Astrocyte of the spinal cord (primary cell): ENCODE data around the gene CABP1.

ENCODE experiments used
- DNase-seq: peaks from one replicate; pipeline ENCODE4 v3.0.0; 2011; ENCODE audit warnings: low read depth, low spot score
- H3K4me3 ChIP-seq: 2 replicates; pipeline ENCODE4 v1.5.1; 2011; ENCODE audit warnings: low read depth, mild to moderate bottlenecking, low read length, moderate library complexity
- in situ Hi-C: cut with HindIII; loops from 2 replicates; pipeline ENCODE4 v1.10.0; 2017; ENCODE audit warnings: low sequenced_read_pairs
- TF ChIP-seq, protein P1 (sequence below): IDR thresholded peaks from 2 replicates; pipeline ENCODE4 v1.5.1; 2012; ENCODE audit warnings: low read depth, mild to moderate bottlenecking, low read length, inconsistent platforms

CABP1 gene

DNA sequence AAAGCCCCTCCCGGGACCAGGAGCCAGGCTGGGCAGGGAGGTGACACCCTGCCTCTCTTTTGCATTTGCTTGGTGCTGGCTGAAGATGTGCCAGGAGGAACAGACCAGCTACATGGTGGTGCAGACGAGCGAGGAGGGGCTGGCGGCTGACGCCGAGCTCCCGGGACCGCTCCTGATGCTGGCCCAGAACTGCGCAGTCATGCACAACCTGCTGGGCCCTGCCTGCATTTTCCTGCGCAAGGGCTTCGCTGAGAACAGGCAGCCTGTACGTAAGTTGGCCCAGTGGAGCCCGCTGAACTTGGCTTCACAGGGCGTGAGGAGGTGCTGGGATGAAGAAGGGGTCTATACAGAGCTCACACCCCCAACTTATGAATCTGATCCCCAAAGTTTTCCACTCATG is 15.6 kb downstream of the CABP1 start:
- TF ChIP-seq, protein P1, sequence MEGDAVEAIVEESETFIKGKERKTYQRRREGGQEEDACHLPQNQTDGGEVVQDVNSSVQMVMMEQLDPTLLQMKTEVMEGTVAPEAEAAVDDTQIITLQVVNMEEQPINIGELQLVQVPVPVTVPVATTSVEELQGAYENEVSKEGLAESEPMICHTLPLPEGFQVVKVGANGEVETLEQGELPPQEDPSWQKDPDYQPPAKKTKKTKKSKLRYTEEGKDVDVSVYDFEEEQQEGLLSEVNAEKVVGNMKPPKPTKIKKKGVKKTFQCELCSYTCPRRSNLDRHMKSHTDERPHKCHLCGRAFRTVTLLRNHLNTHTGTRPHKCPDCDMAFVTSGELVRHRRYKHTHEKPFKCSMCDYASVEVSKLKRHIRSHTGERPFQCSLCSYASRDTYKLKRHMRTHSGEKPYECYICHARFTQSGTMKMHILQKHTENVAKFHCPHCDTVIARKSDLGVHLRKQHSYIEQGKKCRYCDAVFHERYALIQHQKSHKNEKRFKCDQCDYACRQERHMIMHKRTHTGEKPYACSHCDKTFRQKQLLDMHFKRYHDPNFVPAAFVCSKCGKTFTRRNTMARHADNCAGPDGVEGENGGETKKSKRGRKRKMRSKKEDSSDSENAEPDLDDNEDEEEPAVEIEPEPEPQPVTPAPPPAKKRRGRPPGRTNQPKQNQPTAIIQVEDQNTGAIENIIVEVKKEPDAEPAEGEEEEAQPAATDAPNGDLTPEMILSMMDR, result no peak
- H3K4me3 ChIP-seq, result no peak overlapping the region
- DNase-seq, result no peak
- in situ Hi-C loops, result no loop called here

DNA sequence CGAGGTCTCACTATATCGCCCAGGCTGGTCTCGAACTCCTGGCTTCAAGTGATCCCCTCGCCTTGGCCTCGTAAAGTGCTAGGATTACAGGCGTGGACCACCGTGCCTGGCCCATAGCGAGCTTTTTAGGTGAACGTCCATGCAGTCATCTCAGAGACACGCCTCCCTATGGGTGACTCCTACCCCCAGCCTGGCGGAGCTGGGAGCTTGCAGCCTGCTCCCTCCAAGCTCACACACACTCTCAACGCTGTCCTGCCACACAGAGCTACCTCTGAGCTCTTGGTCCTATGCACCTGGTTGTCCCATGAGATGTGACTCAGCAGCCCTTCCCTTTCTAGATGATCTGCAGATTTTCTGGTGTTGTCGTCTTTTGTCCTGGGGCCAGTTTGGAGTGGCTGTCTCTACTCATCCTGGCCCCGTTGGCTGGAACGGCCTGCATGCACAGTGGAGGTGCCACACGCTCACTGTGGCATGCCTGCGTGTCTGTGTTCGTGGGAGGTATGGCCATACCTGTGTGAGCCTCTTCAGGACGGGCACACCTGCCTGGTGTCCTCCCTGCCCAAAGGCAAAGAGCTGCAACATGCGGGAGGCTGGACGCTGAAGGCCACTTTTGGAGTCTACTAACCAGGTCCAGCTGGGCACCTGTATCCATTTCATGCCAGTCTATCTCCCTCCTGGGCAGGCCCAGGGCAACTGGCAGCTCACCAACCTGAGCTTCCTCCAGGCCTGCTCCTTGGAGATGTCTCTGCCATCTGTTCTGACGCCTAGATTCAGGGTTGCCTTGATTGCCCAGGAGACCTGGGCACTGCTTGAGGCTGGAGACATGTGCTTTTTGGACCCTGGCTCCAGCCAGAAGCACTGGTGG is 18.1 kb downstream of the CABP1 start:
- no peak for DNase-seq
- no peak overlapping the region for H3K4me3 ChIP-seq
- in situ Hi-C loops, result no loop called here
- TF ChIP-seq, protein P1, result no peak

DNA sequence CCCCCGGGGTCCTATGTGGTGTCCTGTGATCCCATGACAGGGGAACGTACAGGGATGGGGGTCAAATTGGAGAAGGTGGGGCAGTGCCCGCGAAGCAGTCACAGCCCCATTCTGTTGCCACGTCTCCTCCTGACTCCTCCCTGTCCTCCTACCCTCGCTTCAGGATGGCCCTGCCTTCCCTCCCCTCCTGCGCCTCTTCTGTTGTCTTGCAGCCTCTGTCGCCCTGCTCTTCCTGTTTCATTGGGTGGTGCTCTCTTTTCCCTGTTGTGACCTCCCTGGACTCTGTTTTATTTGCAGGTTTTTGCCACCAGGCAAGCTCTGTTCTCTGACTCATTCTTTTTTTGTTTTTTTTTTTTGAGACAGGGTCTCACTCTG is 18.7 kb downstream of the CABP1 start:
- no peak for DNase-seq
- no peak overlapping the region for H3K4me3 ChIP-seq
- TF ChIP-seq, protein P1, result no peak
- in situ Hi-C loops, result no loop called here

- TF ChIP-seq, protein P1, result no peak
- DNase-seq, result no peak
- no peak overlapping the region for H3K4me3 ChIP-seq
- in situ Hi-C loops, result no loop called here
These were observed 21.0 kb downstream of the CABP1 start for GRCh38 chr12:120661432-120661831.

DNA sequence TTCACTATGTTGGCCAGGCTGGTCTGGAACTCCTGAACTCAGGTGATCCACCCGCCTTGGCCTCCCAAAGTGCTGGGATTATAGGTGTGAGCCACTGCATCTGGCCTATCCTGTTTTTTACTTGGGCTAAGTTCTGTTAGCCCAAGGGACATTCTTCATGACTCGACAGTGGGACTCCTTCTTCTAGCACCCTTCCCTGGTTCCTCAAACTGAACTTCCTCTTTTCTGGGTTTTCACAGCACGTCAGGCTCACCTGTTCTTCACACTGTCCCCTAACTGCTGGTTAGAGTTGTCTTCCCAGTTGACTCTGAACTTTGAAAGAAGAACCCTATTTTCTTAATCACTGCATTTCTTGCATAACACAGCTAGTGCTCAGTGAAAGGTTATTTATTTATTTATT is 22.5 kb downstream of the CABP1 start:
- DNase-seq, result no peak
- in situ Hi-C loops, result no loop called here
- TF ChIP-seq, protein P1, result no peak
- H3K4me3 ChIP-seq, result no peak overlapping the region

GRCh38 chr12:120663741-120664140 is 23.3 kb downstream of the CABP1 start:
- no peak overlapping the region for H3K4me3 ChIP-seq
- in situ Hi-C loops, result no loop called here
- DNase-seq, result no peak
- TF ChIP-seq, protein P1, result no peak
